ENCODE data around the gene RBMS3. TPM values are rescaled to one million over a fixed set of nuclear protein-coding genes. Genes with fewer than 3 reads are reported as not detected.

The RBMS3 gene
- total and polyA plus RNA-seq, 2 of the 8 experiments (the other 6 are each of a cell fraction or from before 2014, with no cell fraction given): 3.7 to 6.9 TPM

GRCh38 chr3:29577250-29577649 lies 296.4 kb downstream of the RBMS3 start:
- H3K23me2 ChIP-seq (ENCODE audit: low read depth, low read length): no peaks in the 10 kb centered on the region
- H3K79me1 ChIP-seq (ENCODE audit: low read depth, low read length): no peaks in the 10 kb centered on the region
- H3K36me3 ChIP-seq (ENCODE audit: control insufficient read depth in 2 of 4, insufficient read depth in 4 of 4, low read length in 3 of 4): no peaks in the 10 kb centered on the region
- no peak overlapping the region for H3K4ac ChIP-seq (replicated peaks; ENCODE audit: insufficient read length, low read depth, low read length)
- no peak overlapping the region for H3K9ac ChIP-seq (replicated peaks in 1 of 4; ENCODE audit: extremely low read depth in 1 of 4, low read depth in 3 of 4, low read length in 3 of 4)
- WGBS, 2 experiments (ENCODE audit: extremely low coverage in 1 of 2, insufficient coverage in 1 of 2, insufficient read length in 1 of 2, insufficient replicate concordance in 2 of 2, low coverage in 1 of 2, low lambda C conversion rate in 2 of 2, missing lambda C conversion rate in 1 of 2): 92% methylated on average over 2 of the region's 2 CpGs; no CpG with 5 or more reads in 1 of the 2 experiments
- no peak overlapping the region for H2BK15ac ChIP-seq (ENCODE audit: low read length)
- H4K20me1 ChIP-seq (replicated peaks in 1 of 2; ENCODE audit: control insufficient read depth in 1 of 2, insufficient read depth in 2 of 2, low read length in 2 of 2): no peaks in the 10 kb centered on the region
- H3K4me2 ChIP-seq (ENCODE audit: insufficient read depth in 1 of 2, low read depth in 2 of 2, low read length in 2 of 2): no peak overlapping the region
- H3K79me2 ChIP-seq (ENCODE audit: control insufficient read depth in 1 of 2, insufficient read depth in 2 of 2, low read length in 2 of 2): no peaks in the 10 kb centered on the region
- H4K8ac ChIP-seq (ENCODE audit: extremely low read depth, insufficient read depth, low read length): no peak overlapping the region
- H2AK5ac ChIP-seq (ENCODE audit: low read depth, low read length): no peak overlapping the region
- no peaks in the 10 kb centered on the region for H3K27me3 ChIP-seq (replicated peaks in 1 of 4; ENCODE audit: control insufficient read depth in 3 of 4, extremely low read depth in 1 of 4, insufficient read depth in 3 of 4, low read length in 3 of 4)
- POLR2A ChIA-PET (ENCODE audit: partially characterized antibody): no interaction called here
- no peak overlapping the region for H3K18ac ChIP-seq (ENCODE audit: extremely low read depth, low read length)
- H2BK120ac ChIP-seq (replicated peaks; ENCODE audit: low read depth, low read length): no peak overlapping the region
- CTCF ChIA-PET (ENCODE audit: partially characterized antibody): interaction anchor here (0.7 to 1.1 kb wide), 2 partner anchors 13 to 83 kb away, joined by 3 read pairs; no protein-coding TSS in a partner anchor
- H2BK20ac ChIP-seq (ENCODE audit: low read length): no peak overlapping the region
- no peak overlapping the region for H3K23ac ChIP-seq (ENCODE audit: insufficient read length)
- FAIRE-seq (no peak), DNase-seq (ENCODE audit: low read depth in 1 of 2, low spot score in 2 of 2) (no peak)
- no peak overlapping the region for H3K4me3 ChIP-seq (ENCODE audit: extremely low read depth in 1 of 4, insufficient read depth in 2 of 4, low read depth in 3 of 4, low read length in 4 of 4)
- H3K14ac ChIP-seq (ENCODE audit: insufficient read length): no peak overlapping the region
- H2BK12ac ChIP-seq (ENCODE audit: low read depth, low read length): no peak overlapping the region
- no peak overlapping the region for H4K91ac ChIP-seq (replicated peaks; ENCODE audit: insufficient read length, low read length)
- H3K27ac ChIP-seq (ENCODE audit: low read depth, low read length): no peak overlapping the region
- H3K4me1 ChIP-seq (replicated peaks in 1 of 4; ENCODE audit: control insufficient read depth in 3 of 4, insufficient read depth in 4 of 4, low read length in 3 of 4): no peaks in the 10 kb centered on the region
- H4K5ac ChIP-seq (ENCODE audit: insufficient read length, low read depth, low read length): no peak overlapping the region
- no peaks in the 10 kb centered on the region for H3K9me3 ChIP-seq (ENCODE audit: insufficient read depth in 2 of 2, low read depth in 1 of 2, low read length in 1 of 2)
- H2BK5ac ChIP-seq (ENCODE audit: low read depth, low read length): no peak overlapping the region
- H2AFZ ChIP-seq (ENCODE audit: low read length): no peak overlapping the region
- H3K56ac ChIP-seq (replicated peaks; ENCODE audit: insufficient read length, low read depth, low read length): no peak overlapping the region
- TF ChIP-seq CTBP2 (IDR thresholded peaks at IDR 0.05; ENCODE audit: borderline replicate concordance, insufficient read depth, insufficient read length, low read length) (no peak), CHD2 (IDR thresholded peaks at IDR 0.05; ENCODE audit: low read length) (no peak), EZH2 (IDR thresholded peaks at IDR 0.05; ENCODE audit: low read depth, low read length, severe bottlenecking) (no peak), CBX8 (IDR thresholded peaks at IDR 0.05; ENCODE audit: borderline replicate concordance, low read depth, low read length) (no peak), TBP (IDR thresholded peaks at IDR 0.05; ENCODE audit: low read depth, low read length) (no peak), BRCA1 (IDR thresholded peaks at IDR 0.05; ENCODE audit: low read depth, low read length) (no peak), YY1 (IDR thresholded peaks at IDR 0.05; ENCODE audit: low read depth, low read length) (no peak), ASH2L (IDR thresholded peaks at IDR 0.05; ENCODE audit: low read length) (no peak), RNF2 (IDR thresholded peaks at IDR 0.05; ENCODE audit: borderline replicate concordance, low read depth, low read length, missing control alignments, poor library complexity, severe bottlenecking) (no peak), NANOG (IDR thresholded peaks at IDR 0.05; ENCODE audit: insufficient read depth, low read depth, low read length, poor library complexity, severe bottlenecking) (no peak), SIN3A (conservative IDR thresholded peaks at IDR 0.05 in 1 of 2, IDR thresholded peaks at IDR 0.05 in 1 of 2; ENCODE audit: low read depth in 1 of 2, low read length in 2 of 2) (no peak), HDAC2 (IDR thresholded peaks at IDR 0.05; ENCODE audit: borderline replicate concordance in 1 of 2, low read depth in 2 of 2, low read length in 2 of 2) (no peak)
